Suppressor macrophage treated with lipopolysaccharide for 1 hour (primary cell): ENCODE data around the gene CCDC33.

ENCODE experiments used
- DNase-seq, 3 donors: peaks; one replicate each; pipeline ENCODE4 v3.0.0-alpha.2; 2020 to 2022

CCDC33 gene

GRCh38 chr15:74317820-74318375, 81.8 kb downstream of the CCDC33 start:
- DNase-seq = no peak

GRCh38 chr15:74318376-74319137, 82.4 kb downstream of the CCDC33 start:
- no peak for DNase-seq

GRCh38 chr15:74319138-74319460, 83.0 kb downstream of the CCDC33 start:
- DNase-seq = no peak

GRCh38 chr15:74319596-74320351, 83.6 kb downstream of the CCDC33 start:
- peak in 1 of 3 donors; percentile 27 for DNase-seq

GRCh38 chr15:74320352-74321247, 84.5 kb downstream of the CCDC33 start:
- DNase-seq = peak; percentile 31 to 61 (median 48)

GRCh38 chr15:74322558-74323180, 86.5 kb downstream of the CCDC33 start:
- peak; percentile 62 to 73 (median 71) for DNase-seq

GRCh38 chr15:74324714-74325113, 88.6 kb downstream of the CCDC33 start:
- DNase-seq = no peak

- DNase-seq = no peak
Observed at GRCh38 chr15:74326746-74327145, 90.6 kb downstream of the CCDC33 start.

GRCh38 chr15:74327756-74328155, 91.6 kb downstream of the CCDC33 start:
- no peak for DNase-seq

- no peak for DNase-seq
Observed at GRCh38 chr15:74328331-74329056, 92.4 kb downstream of the CCDC33 start.

- no peak for DNase-seq
Observed at GRCh38 chr15:74330861-74331408, 94.8 kb downstream of the CCDC33 start.

- no peak for DNase-seq
Observed at GRCh38 chr15:74332011-74332410, 95.9 kb downstream of the CCDC33 start.

- DNase-seq = no peak
Observed at GRCh38 chr15:74332611-74333010, 96.5 kb downstream of the CCDC33 start.

GRCh38 chr15:74333093-74333492, 97.0 kb downstream of the CCDC33 start:
- no peak for DNase-seq

- DNase-seq = no peak
Observed at GRCh38 chr15:74333662-74334061, 97.5 kb downstream of the CCDC33 start.

GRCh38 chr15:74334127-74334526, 98.0 kb downstream of the CCDC33 start:
- DNase-seq = no peak

GRCh38 chr15:74335396-74335795, 99.3 kb downstream of the CCDC33 start:
- no peak for DNase-seq

GRCh38 chr15:74336061-74337005, 100.2 kb downstream of the CCDC33 start:
- DNase-seq = no peak

GRCh38 chr15:74337146-74337545, 101.0 kb downstream of the CCDC33 start:
- no peak for DNase-seq

- no peak for DNase-seq
Observed at GRCh38 chr15:74337607-74338211, 101.6 kb downstream of the CCDC33 start.
